WTC11 (cell line): ENCODE measurements around the gene SRPK3. TPM values are rescaled to one million over a fixed set of nuclear protein-coding genes. Genes with fewer than 3 reads are reported as not detected.

Experiments
- ATAC-seq: fragments of 200-7000 bp; cut with Tn5 transposase; 2 replicates; pipeline ENCODE4 v1.10.0; 2021; ENCODE audit warnings: mild to moderate bottlenecking, moderate library complexity
- CTCF ChIA-PET: fragments of 300-600 bp; sonication (Branson Sonifier 250); formaldehyde crosslinking; loops from one replicate; lab custom pipeline; 2021; ENCODE audit warnings: antibody characterized with exemption; lab: Charles Lee
- POLR2A ChIA-PET: fragments of 350-600 bp; sonication (Branson Sonifier 250); formaldehyde crosslinking; loops from one replicate; lab custom pipeline; 2021; ENCODE audit warnings: antibody characterized with exemption; lab: Charles Lee
- DNase-seq: peaks from one replicate; pipeline ENCODE4 v3.0.0; 2021; ENCODE audit warnings: low spot score
- H3K27ac Mint-ChIP-seq: 2 replicates; pipeline ENCODE4 v1.8.0; 2021; ENCODE audit warnings: mixed read lengths
- H3K27me3 Mint-ChIP-seq: 2 replicates; pipeline ENCODE4 v1.8.0; 2021; ENCODE audit warnings: low read depth, mild to moderate bottlenecking, moderate library complexity, mixed read lengths
- H3K36me3 Mint-ChIP-seq: 2 replicates; pipeline ENCODE4 v1.8.0; 2021; ENCODE audit warnings: mixed read lengths
- H3K4me1 Mint-ChIP-seq: 2 replicates; pipeline ENCODE4 v1.8.0; 2022; ENCODE audit warnings: mixed read lengths
- H3K4me3 Mint-ChIP-seq: 2 replicates; pipeline ENCODE4 v1.8.0; 2021; ENCODE audit warnings: mild to moderate bottlenecking, moderate library complexity, mixed read lengths
- H3K9me3 Mint-ChIP-seq: 2 replicates; pipeline ENCODE4 v1.8.0; 2021; ENCODE audit warnings: mixed read lengths
- ESRRA ChIP-seq: sonication (generic); formaldehyde crosslinking; IDR thresholded peaks from 2 replicates; pipeline ENCODE4 v1.8.1; 2022; ENCODE audit warnings: mild to moderate bottlenecking, missing genetic modification reagents, borderline replicate concordance
- ETV6 ChIP-seq: sonication (generic); formaldehyde crosslinking; IDR thresholded peaks from 2 replicates; pipeline ENCODE4 v1.8.1; 2022; ENCODE audit warnings: mild to moderate bottlenecking, missing genetic modification reagents
- FOXJ3 ChIP-seq: sonication (generic); formaldehyde crosslinking; IDR thresholded peaks from 2 replicates; pipeline ENCODE4 v1.9.0; 2021; ENCODE audit warnings: missing genetic modification reagents, mild to moderate bottlenecking, borderline replicate concordance
- FOXP1 ChIP-seq: sonication (generic); formaldehyde crosslinking; IDR thresholded peaks from 2 replicates; pipeline ENCODE4 v1.8.0; 2022; ENCODE audit warnings: missing genetic modification reagents, mild to moderate bottlenecking, moderate library complexity, borderline replicate concordance
- GTF2I ChIP-seq: fragments of 250-450 bp; sonication (Bioruptor Pico); conservative IDR thresholded peaks from 2 replicates; pipeline ENCODE4 v1.4.0; 2021; ENCODE audit warnings: mild to moderate bottlenecking
- IRF2 ChIP-seq: sonication (generic); formaldehyde crosslinking; IDR thresholded peaks from 2 replicates; pipeline ENCODE4 v1.8.0; 2022; ENCODE audit warnings: low read depth, missing genetic modification reagents, borderline replicate concordance
- MXD4 ChIP-seq: fragments of 250-450 bp; sonication (Bioruptor Pico); IDR thresholded peaks from 2 replicates; pipeline ENCODE4 v1.8.0; 2021; ENCODE audit warnings: mild to moderate bottlenecking, moderate library complexity, borderline replicate concordance
- NR1H2 ChIP-seq: sonication (generic); formaldehyde crosslinking; IDR thresholded peaks from 2 replicates; pipeline ENCODE4 v1.9.0; 2021; ENCODE audit warnings: mild to moderate bottlenecking, moderate library complexity, missing genetic modification reagents
- NR2C2 ChIP-seq: sonication (generic); formaldehyde crosslinking; IDR thresholded peaks from 2 replicates; pipeline ENCODE4 v1.8.0; 2022; ENCODE audit warnings: mild to moderate bottlenecking, missing genetic modification reagents
- RELA ChIP-seq: sonication (generic); formaldehyde crosslinking; IDR thresholded peaks from 2 replicates; pipeline ENCODE4 v1.8.1; 2022; ENCODE audit warnings: missing genetic modification reagents, mild to moderate bottlenecking, borderline replicate concordance
- SMAD3 ChIP-seq: sonication (generic); formaldehyde crosslinking; IDR thresholded peaks from 2 replicates; pipeline ENCODE4 v1.8.0; 2022; ENCODE audit warnings: missing genetic modification reagents, mild to moderate bottlenecking, borderline replicate concordance
- TP53 ChIP-seq: sonication (generic); formaldehyde crosslinking; IDR thresholded peaks from 2 replicates; pipeline ENCODE4 v1.8.1; 2023; ENCODE audit warnings: mild to moderate bottlenecking, missing genetic modification reagents
- ZNF138 ChIP-seq: sonication (generic); formaldehyde crosslinking; conservative IDR thresholded peaks from 2 replicates; pipeline ENCODE4 v1.8.1; 2022; ENCODE audit warnings: mild to moderate bottlenecking, moderate library complexity, missing genetic modification reagents
- ZNF396 ChIP-seq: fragments of 250-450 bp; sonication (Bioruptor Pico); IDR thresholded peaks from 2 replicates; pipeline ENCODE4 v1.8.0; 2021; ENCODE audit warnings: mild to moderate bottlenecking, moderate library complexity, borderline replicate concordance
- ZNF416 ChIP-seq: fragments of 250-450 bp; sonication (Bioruptor Pico); IDR thresholded peaks from 2 replicates; pipeline ENCODE4 v1.9.0; 2021; ENCODE audit warnings: mild to moderate bottlenecking, inconsistent platforms
- ZNF423 ChIP-seq: fragments of 250-450 bp; sonication (Bioruptor Pico); IDR thresholded peaks from 2 replicates; pipeline ENCODE4 v2.1.2; 2022; ENCODE audit warnings: mild to moderate bottlenecking, moderate library complexity
- ZNF671 ChIP-seq: fragments of 250-450 bp; sonication (Bioruptor Pico); IDR thresholded peaks from 2 replicates; pipeline ENCODE4 v1.8.0; 2021; ENCODE audit warnings: mild to moderate bottlenecking
- total RNA-seq: library from RNA; stranded (reverse); gene quantifications from 3 replicates; pipeline ENCODE4 v1.2.3, GENCODE V29; 2021
- TF ChIP-seq, protein P1 (sequence below): sonication (generic); formaldehyde crosslinking; IDR thresholded peaks from 2 replicates; pipeline ENCODE4 v1.8.0; 2022; ENCODE audit warnings: mild to moderate bottlenecking, missing genetic modification reagents
- TF ChIP-seq, protein P2 (sequence below): sonication (generic); formaldehyde crosslinking; conservative IDR thresholded peaks from 2 replicates; pipeline ENCODE4 v1.8.1; 2023; ENCODE audit warnings: mild to moderate bottlenecking, low read depth, missing genetic modification reagents, moderate library complexity
- TF ChIP-seq, protein P3 (sequence below): sonication (generic); formaldehyde crosslinking; IDR thresholded peaks from 2 replicates; pipeline ENCODE4 v1.8.0; 2023; ENCODE audit warnings: missing genetic modification reagents, mild to moderate bottlenecking, borderline replicate concordance
- TF ChIP-seq, protein P4 (sequence below): sonication (generic); formaldehyde crosslinking; IDR thresholded peaks from 2 replicates; pipeline ENCODE4 v1.8.0; 2022; ENCODE audit warnings: missing genetic modification reagents
- TF ChIP-seq, protein P5 (sequence below): sonication (generic); formaldehyde crosslinking; IDR thresholded peaks from 2 replicates; pipeline ENCODE4 v1.8.1; 2022; ENCODE audit warnings: low read depth, mild to moderate bottlenecking, moderate library complexity, missing genetic modification reagents, borderline replicate concordance

SRPK3 gene
- total RNA-seq, 1 experiment from 2014 or later = not detected

DNA sequence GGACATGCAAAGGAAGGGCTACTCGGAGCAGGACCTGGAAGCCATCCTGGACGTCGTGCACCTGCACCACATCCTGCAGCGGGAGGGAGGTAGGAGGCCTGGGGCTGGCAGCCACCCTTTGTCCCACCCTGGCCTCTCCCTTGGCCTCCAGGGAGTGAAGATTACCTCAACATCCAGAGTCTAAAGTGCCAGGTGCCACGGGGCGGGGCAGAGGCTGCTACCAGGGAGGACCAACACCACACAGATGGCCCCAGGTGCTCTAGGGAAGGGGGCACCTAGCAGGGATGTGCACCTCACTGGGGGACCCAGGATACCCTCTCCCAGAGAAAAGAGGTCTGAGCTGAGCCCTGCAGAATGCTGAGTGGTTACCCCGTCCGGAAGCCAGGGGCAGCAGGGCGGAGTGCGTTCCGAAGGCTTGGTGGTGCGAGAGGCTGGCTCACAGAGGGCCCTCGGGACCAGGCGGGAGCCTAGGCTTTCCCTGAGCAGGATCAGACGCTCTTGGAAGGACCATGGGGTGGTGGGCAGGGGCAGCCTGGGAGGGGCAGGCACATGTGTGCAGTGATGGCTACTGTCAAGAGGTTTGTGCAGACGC lies 40.1 kb upstream of the SRPK3 start:
- DNase-seq (no peak), ATAC-seq (no peak)
- Mint-ChIP-seq H3K4me3 (no peak overlapping the region), H3K4me1 (peaks cover 4% of the 10 kb centered on the region), H3K36me3 (no peaks in the 10 kb centered on the region), H3K27ac (no peak overlapping the region), H3K9me3 (no peaks in the 10 kb centered on the region), H3K27me3 (no peaks in the 10 kb centered on the region)
- ChIA-PET POLR2A (no interaction called here), CTCF (no interaction called here)
- TF ChIP-seq ESRRA (no peak), FOXP1 (CRISPR knock-in tag) (no peak), ZNF671 (CRISPR knock-in tag) (no peak), IRF2 (CRISPR knock-in tag) (no peak), GTF2I (CRISPR knock-in tag) (no peak), TP53 (CRISPR knock-in tag) (no peak), NR2C2 (CRISPR knock-in tag) (no peak), SMAD3 (CRISPR knock-in tag) (no peak), FOXJ3 (CRISPR knock-in tag) (no peak)
- TF ChIP-seq, protein P1, sequence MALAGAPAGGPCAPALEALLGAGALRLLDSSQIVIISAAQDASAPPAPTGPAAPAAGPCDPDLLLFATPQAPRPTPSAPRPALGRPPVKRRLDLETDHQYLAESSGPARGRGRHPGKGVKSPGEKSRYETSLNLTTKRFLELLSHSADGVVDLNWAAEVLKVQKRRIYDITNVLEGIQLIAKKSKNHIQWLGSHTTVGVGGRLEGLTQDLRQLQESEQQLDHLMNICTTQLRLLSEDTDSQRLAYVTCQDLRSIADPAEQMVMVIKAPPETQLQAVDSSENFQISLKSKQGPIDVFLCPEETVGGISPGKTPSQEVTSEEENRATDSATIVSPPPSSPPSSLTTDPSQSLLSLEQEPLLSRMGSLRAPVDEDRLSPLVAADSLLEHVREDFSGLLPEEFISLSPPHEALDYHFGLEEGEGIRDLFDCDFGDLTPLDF = no peak
- TF ChIP-seq, protein P2, sequence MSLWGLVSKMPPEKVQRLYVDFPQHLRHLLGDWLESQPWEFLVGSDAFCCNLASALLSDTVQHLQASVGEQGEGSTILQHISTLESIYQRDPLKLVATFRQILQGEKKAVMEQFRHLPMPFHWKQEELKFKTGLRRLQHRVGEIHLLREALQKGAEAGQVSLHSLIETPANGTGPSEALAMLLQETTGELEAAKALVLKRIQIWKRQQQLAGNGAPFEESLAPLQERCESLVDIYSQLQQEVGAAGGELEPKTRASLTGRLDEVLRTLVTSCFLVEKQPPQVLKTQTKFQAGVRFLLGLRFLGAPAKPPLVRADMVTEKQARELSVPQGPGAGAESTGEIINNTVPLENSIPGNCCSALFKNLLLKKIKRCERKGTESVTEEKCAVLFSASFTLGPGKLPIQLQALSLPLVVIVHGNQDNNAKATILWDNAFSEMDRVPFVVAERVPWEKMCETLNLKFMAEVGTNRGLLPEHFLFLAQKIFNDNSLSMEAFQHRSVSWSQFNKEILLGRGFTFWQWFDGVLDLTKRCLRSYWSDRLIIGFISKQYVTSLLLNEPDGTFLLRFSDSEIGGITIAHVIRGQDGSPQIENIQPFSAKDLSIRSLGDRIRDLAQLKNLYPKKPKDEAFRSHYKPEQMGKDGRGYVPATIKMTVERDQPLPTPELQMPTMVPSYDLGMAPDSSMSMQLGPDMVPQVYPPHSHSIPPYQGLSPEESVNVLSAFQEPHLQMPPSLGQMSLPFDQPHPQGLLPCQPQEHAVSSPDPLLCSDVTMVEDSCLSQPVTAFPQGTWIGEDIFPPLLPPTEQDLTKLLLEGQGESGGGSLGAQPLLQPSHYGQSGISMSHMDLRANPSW (CRISPR knock-in tag) = no peak

DNA sequence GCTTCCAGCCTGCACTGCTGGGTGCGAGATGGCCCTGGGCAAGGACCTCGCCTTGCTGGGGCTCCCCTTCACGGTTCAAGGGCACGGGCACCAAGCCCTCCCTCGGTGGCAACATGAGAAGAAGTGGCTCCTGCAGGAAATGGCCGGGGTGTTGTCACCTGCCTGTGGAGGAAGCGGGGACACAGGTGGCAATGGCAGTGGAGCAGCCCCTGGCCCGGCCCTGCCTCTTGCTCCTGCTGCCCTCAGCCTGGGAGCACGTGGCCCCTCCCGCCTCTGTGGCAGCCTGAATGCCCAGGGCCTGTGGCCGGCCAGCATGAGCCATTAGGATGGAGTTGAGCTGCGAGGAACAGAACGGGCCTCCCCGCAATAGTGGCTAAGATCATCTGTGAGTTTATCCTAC lies 39.4 kb upstream of the SRPK3 start:
- Mint-ChIP-seq H3K9me3 (no peaks in the 10 kb centered on the region), H3K4me3 (no peak overlapping the region), H3K27ac (no peak overlapping the region), H3K27me3 (no peaks in the 10 kb centered on the region), H3K4me1 (peaks cover 3% of the 10 kb centered on the region; the same call in 1 of the 2 replicates), H3K36me3 (no peaks in the 10 kb centered on the region)
- CTCF ChIA-PET = no interaction called here
- POLR2A ChIA-PET = no interaction called here
- DNase-seq (no peak), ATAC-seq (no peak)
- TF ChIP-seq RELA (CRISPR knock-in tag) = no peak
- no peak for TF ChIP-seq NR1H2 (CRISPR knock-in tag)
- no peak for TF ChIP-seq SMAD3 (CRISPR knock-in tag)
- no peak for TF ChIP-seq ETV6 (CRISPR knock-in tag)
- no peak for TF ChIP-seq GTF2I (CRISPR knock-in tag)
- TF ChIP-seq, protein P3, sequence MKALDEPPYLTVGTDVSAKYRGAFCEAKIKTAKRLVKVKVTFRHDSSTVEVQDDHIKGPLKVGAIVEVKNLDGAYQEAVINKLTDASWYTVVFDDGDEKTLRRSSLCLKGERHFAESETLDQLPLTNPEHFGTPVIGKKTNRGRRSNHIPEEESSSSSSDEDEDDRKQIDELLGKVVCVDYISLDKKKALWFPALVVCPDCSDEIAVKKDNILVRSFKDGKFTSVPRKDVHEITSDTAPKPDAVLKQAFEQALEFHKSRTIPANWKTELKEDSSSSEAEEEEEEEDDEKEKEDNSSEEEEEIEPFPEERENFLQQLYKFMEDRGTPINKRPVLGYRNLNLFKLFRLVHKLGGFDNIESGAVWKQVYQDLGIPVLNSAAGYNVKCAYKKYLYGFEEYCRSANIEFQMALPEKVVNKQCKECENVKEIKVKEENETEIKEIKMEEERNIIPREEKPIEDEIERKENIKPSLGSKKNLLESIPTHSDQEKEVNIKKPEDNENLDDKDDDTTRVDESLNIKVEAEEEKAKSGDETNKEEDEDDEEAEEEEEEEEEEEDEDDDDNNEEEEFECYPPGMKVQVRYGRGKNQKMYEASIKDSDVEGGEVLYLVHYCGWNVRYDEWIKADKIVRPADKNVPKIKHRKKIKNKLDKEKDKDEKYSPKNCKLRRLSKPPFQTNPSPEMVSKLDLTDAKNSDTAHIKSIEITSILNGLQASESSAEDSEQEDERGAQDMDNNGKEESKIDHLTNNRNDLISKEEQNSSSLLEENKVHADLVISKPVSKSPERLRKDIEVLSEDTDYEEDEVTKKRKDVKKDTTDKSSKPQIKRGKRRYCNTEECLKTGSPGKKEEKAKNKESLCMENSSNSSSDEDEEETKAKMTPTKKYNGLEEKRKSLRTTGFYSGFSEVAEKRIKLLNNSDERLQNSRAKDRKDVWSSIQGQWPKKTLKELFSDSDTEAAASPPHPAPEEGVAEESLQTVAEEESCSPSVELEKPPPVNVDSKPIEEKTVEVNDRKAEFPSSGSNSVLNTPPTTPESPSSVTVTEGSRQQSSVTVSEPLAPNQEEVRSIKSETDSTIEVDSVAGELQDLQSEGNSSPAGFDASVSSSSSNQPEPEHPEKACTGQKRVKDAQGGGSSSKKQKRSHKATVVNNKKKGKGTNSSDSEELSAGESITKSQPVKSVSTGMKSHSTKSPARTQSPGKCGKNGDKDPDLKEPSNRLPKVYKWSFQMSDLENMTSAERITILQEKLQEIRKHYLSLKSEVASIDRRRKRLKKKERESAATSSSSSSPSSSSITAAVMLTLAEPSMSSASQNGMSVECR (CRISPR knock-in tag) = no peak
- TF ChIP-seq ZNF396 (CRISPR knock-in tag) = no peak
- TF ChIP-seq, protein P4, sequence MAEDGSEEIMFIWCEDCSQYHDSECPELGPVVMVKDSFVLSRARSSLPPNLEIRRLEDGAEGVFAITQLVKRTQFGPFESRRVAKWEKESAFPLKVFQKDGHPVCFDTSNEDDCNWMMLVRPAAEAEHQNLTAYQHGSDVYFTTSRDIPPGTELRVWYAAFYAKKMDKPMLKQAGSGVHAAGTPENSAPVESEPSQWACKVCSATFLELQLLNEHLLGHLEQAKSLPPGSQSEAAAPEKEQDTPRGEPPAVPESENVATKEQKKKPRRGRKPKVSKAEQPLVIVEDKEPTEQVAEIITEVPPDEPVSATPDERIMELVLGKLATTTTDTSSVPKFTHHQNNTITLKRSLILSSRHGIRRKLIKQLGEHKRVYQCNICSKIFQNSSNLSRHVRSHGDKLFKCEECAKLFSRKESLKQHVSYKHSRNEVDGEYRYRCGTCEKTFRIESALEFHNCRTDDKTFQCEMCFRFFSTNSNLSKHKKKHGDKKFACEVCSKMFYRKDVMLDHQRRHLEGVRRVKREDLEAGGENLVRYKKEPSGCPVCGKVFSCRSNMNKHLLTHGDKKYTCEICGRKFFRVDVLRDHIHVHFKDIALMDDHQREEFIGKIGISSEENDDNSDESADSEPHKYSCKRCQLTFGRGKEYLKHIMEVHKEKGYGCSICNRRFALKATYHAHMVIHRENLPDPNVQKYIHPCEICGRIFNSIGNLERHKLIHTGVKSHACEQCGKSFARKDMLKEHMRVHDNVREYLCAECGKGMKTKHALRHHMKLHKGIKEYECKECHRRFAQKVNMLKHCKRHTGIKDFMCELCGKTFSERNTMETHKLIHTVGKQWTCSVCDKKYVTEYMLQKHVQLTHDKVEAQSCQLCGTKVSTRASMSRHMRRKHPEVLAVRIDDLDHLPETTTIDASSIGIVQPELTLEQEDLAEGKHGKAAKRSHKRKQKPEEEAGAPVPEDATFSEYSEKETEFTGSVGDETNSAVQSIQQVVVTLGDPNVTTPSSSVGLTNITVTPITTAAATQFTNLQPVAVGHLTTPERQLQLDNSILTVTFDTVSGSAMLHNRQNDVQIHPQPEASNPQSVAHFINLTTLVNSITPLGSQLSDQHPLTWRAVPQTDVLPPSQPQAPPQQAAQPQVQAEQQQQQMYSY (CRISPR knock-in tag) = no peak
- TF ChIP-seq ZNF138 (CRISPR knock-in tag) = no peak
- TF ChIP-seq IRF2 (CRISPR knock-in tag) = no peak
- TF ChIP-seq, protein P5, sequence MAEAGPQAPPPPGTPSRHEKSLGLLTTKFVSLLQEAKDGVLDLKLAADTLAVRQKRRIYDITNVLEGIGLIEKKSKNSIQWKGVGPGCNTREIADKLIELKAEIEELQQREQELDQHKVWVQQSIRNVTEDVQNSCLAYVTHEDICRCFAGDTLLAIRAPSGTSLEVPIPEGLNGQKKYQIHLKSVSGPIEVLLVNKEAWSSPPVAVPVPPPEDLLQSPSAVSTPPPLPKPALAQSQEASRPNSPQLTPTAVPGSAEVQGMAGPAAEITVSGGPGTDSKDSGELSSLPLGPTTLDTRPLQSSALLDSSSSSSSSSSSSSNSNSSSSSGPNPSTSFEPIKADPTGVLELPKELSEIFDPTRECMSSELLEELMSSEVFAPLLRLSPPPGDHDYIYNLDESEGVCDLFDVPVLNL = no peak
- TF ChIP-seq ZNF423 (CRISPR knock-in tag) = no peak
- TF ChIP-seq MXD4 (CRISPR knock-in tag) = no peak
- TF ChIP-seq ZNF416 (CRISPR knock-in tag) = no peak
